K562 (cell line): ENCODE data around the gene WDR62. TPM values are rescaled to one million over a fixed set of nuclear protein-coding genes. Genes with fewer than 3 reads are reported as not detected.

Experiments
- ATAC-seq: fragments of 200-7000 bp; cut with Tn5 transposase; 3 replicates; pipeline ENCODE4 v1.9.1; 2020; ENCODE audit warnings: moderate library complexity
- BruUV-seq: library from RNA; stranded (reverse); fragments of 400-500 nt; replicated peaks from 2 replicates; lab custom pipeline; 2021; lab: Mats Ljungman, UMichigan
- CTCF ChIA-PET: fragments of 300-600 bp; formaldehyde crosslinking; extraction: SDS; loops from one replicate; lab custom pipeline; 2021; ENCODE audit warnings: low intra/inter-chr PET ratio; lab: Yijun Ruan, JAX
- POLR2A ChIA-PET: fragments of 300-600, 350-650 bp; sonication (Branson Sonifier 250); formaldehyde crosslinking; extraction: SDS; loops from one replicate; lab custom pipeline; 2021; ENCODE audit warnings: antibody characterized with exemption, inconsistent platforms; lab: Yijun Ruan, JAX
- DNase-seq, 4 experiments: peaks; one replicate each; pipeline versions ENCODE4 v3.0.0 to v3.0.0-alpha.2; 2011 to 2018; ENCODE audit warnings: low spot score in 3 of 4, mixed read lengths in 3 of 4; ENCODE audit errors: extremely low read depth in 1 of 4
- FAIRE-seq: peaks from 2 replicates; lab custom pipeline; 2011; peaks lifted over from hg19 to GRCh38; lab: Jason Lieb, UNC
- H2AFZ ChIP-seq: 2 replicates; pipeline ENCODE4 v1.6.0; 2011; ENCODE audit warnings: low read depth, low read length, control low read depth, inconsistent platforms
- H3K27ac ChIP-seq: fragments of 200-600 bp; 3 replicates; pipeline ENCODE4 v1.8.0; 2011; ENCODE audit warnings: low read depth, mild to moderate bottlenecking, control low read depth, inconsistent platforms, low read length, moderate library complexity, mixed read lengths; ENCODE audit errors: extremely low read depth
- H3K27me3 ChIP-seq, 2 experiments: fragments of 300-600 bp in 1 of 2; 2 replicates in 1 of 2; 3 replicates in 1 of 2; pipeline versions ENCODE4 v1.6.0 to v1.8.0; 2011; ENCODE audit warnings: inconsistent platforms in 2 of 2, low read length in 2 of 2, mild to moderate bottlenecking in 1 of 2, mixed read lengths in 1 of 2, moderate library complexity in 1 of 2; ENCODE audit not compliant: control insufficient read depth in 2 of 2, insufficient read depth in 2 of 2
- H3K36me3 ChIP-seq: fragments of 300-600 bp; 3 replicates; pipeline ENCODE4 v1.8.0; 2011; ENCODE audit warnings: mild to moderate bottlenecking, low read length, inconsistent platforms; ENCODE audit not compliant: control insufficient read depth, insufficient read depth
- H3K4me1 ChIP-seq, 2 experiments: fragments of 200-600 bp in 1 of 2; replicated peaks in 1 of 2; 2 replicates in 1 of 2; 3 replicates in 1 of 2; pipeline versions ENCODE4 v1.5.1 to v1.8.0; 2011; ENCODE audit warnings: inconsistent platforms in 2 of 2, low read length in 2 of 2, mild to moderate bottlenecking in 1 of 2, mixed read lengths in 1 of 2, moderate library complexity in 1 of 2; ENCODE audit not compliant: control insufficient read depth in 2 of 2, insufficient read depth in 2 of 2
- H3K4me2 ChIP-seq: 2 replicates; pipeline ENCODE4 v1.6.1; 2011; ENCODE audit warnings: low read length, control low read depth, inconsistent platforms, mixed read lengths; ENCODE audit not compliant: insufficient read depth
- H3K4me3 ChIP-seq: fragments of 200-600 bp; sonication (generic), shearing (Covaris generic); 2 replicates; pipeline ENCODE4 v1.5.1; 2016; ENCODE audit warnings: control low read depth, inconsistent platforms
- H3K79me2 ChIP-seq: fragments of 200-600 bp; 3 replicates; pipeline ENCODE4 v1.8.0; 2011; ENCODE audit warnings: low read length, inconsistent platforms; ENCODE audit not compliant: control insufficient read depth, insufficient read depth
- H3K9ac ChIP-seq, 2 experiments: 2 replicates each; pipeline versions ENCODE4 v1.6.0 to v1.6.1; 2011; ENCODE audit warnings: low read depth in 2 of 2, low read length in 2 of 2, control low read depth in 1 of 2, inconsistent platforms in 1 of 2, mild to moderate bottlenecking in 1 of 2, mixed read lengths in 1 of 2; ENCODE audit not compliant: insufficient read depth in 1 of 2
- H3K9me1 ChIP-seq: one replicate; pipeline ENCODE4 v1.6.0; 2011; ENCODE audit warnings: inconsistent platforms, mild to moderate bottlenecking, low read length, moderate library complexity; ENCODE audit not compliant: control insufficient read depth, insufficient read depth
- H3K9me3 ChIP-seq: replicated peaks from 2 replicates; pipeline ENCODE4 v1.5.1; 2011; ENCODE audit warnings: low read depth, low read length, inconsistent platforms; ENCODE audit not compliant: control insufficient read depth, insufficient read depth
- H4K20me1 ChIP-seq: replicated peaks from 2 replicates; pipeline ENCODE4 v1.6.1; 2011; ENCODE audit warnings: low read length, inconsistent platforms, mixed read lengths; ENCODE audit not compliant: control insufficient read depth, insufficient read depth
- CBX2 ChIP-seq: fragments of 200-600 bp; sonication (generic); IDR thresholded peaks from one replicate; pipeline ENCODE4 v1.6.1; 2012; ENCODE audit warnings: mild to moderate bottlenecking, low read length, inconsistent platforms; ENCODE audit not compliant: insufficient read depth, poor library complexity, severe bottlenecking
- ELF2 ChIP-seq: fragments of 250-450 bp; sonication (Bioruptor Pico); IDR thresholded peaks from 2 replicates; pipeline ENCODE4 v1.5.0; 2021; ENCODE audit warnings: mild to moderate bottlenecking
- GABPA ChIP-seq: fragments of 200-800 bp; sonication (Bioruptor generic); conservative IDR thresholded peaks from 2 replicates; pipeline ENCODE4 v1.6.1; 2016; ENCODE audit warnings: low read depth, missing genetic modification characterization, missing compliant biosample characterization
- HEY1 ChIP-seq: fragments of 250-450 bp; sonication (Bioruptor Pico); IDR thresholded peaks from 2 replicates; pipeline ENCODE4 v1.5.0; 2020; ENCODE audit warnings: mild to moderate bottlenecking, moderate library complexity, borderline replicate concordance
- HMBOX1 ChIP-seq: sonication (generic); IDR thresholded peaks from 2 replicates; pipeline ENCODE4 v1.6.1; 2016
- MTF1 ChIP-seq: fragments of 250-450 bp; sonication (Bioruptor Pico); IDR thresholded peaks from 2 replicates; pipeline ENCODE4 v1.9.0; 2021; ENCODE audit warnings: moderate library complexity, mild to moderate bottlenecking, inconsistent platforms, borderline replicate concordance
- NFATC3 ChIP-seq: fragments of 450-650 bp; IDR thresholded peaks from 2 replicates; pipeline ENCODE4 v1.6.1; 2017; ENCODE audit warnings: mild to moderate bottlenecking
- SMARCC2 ChIP-seq: fragments of 450-650 bp; IDR thresholded peaks from 2 replicates; pipeline ENCODE4 v1.6.1; 2017; ENCODE audit warnings: antibody characterized with exemption, moderate library complexity, mild to moderate bottlenecking, low read depth
- TEAD4 ChIP-seq, 2 experiments: sonication (generic) in 1 of 2; formaldehyde crosslinking in 1 of 2; IDR thresholded peaks; 2 replicates each; pipeline versions ENCODE4 v1.6.1 to v1.8.0; 2012 to 2022; ENCODE audit warnings: borderline replicate concordance in 1 of 2, inconsistent platforms in 1 of 2, low read length in 1 of 2, mild to moderate bottlenecking in 1 of 2, missing genetic modification reagents in 1 of 2
- ZFP36 ChIP-seq: fragments of 150-350 bp; IDR thresholded peaks from 2 replicates; pipeline ENCODE4 v1.6.1; 2018; ENCODE audit warnings: low read length, low read depth; ENCODE audit not compliant: partially characterized antibody
- ZKSCAN8 ChIP-seq: fragments of 200-800 bp; sonication (Bioruptor generic); IDR thresholded peaks from 2 replicates; pipeline ENCODE4 v1.6.1; 2016; ENCODE audit warnings: missing genetic modification characterization, missing compliant biosample characterization
- ZNF175 ChIP-seq: fragments of 200-800 bp; sonication (Bioruptor generic); IDR thresholded peaks from 2 replicates; pipeline ENCODE4 v1.6.1; 2016; ENCODE audit warnings: low read depth, mild to moderate bottlenecking, missing genetic modification characterization, missing compliant biosample characterization
- WGBS: fragments of 100-300 bp; shearing (Covaris generic); methylation state at CpG from one replicate; pipeline ENCODE4 v1.1.6; 2016; ENCODE audit warnings: low coverage, mixed read lengths; ENCODE audit not compliant: insufficient coverage; ENCODE audit errors: missing lambda C conversion rate; 5-methylcytosine and 5-hydroxymethylcytosine counted together
- in situ Hi-C: fragments of 300-500 bp; cut with MboI; formaldehyde crosslinking; loops from 4 replicates; pipeline ENCODE4 v1.15.0; 2018; ENCODE audit warnings: inconsistent platforms, mixed read lengths
- intact Hi-C: fragments of 100-400 bp; cut with micrococcal nuclease; formaldehyde crosslinking; loops from 2 replicates; pipeline ENCODE4 v1.14.2; 2022
- polyA plus RNA-seq, 8 experiments: library from polyadenylated mRNA; depleted of rRNA in 4 of 8; stranded (reverse) in 5 of 8; unstranded in 3 of 8; fragments of >200 nt; fragmentation: Nextera tagmentation in 2 of 8; fragmentation: Illumina TruSeq in 1 of 8; extraction: Ambion mirVana in 2 of 8; extraction: Trizol in 1 of 8; gene quantifications; 2 replicates each; pipeline versions ENCODE4 v1.2.1 to v1.2.3, GENCODE V29; 2011 to 2014; ENCODE audit warnings: inconsistent platforms in 1 of 8, missing spikeins in 1 of 8
- total RNA-seq, 7 experiments: library from RNA; depleted of rRNA in 6 of 7; stranded (reverse); fragments of >200 nt in 6 of 7; fragmentation: Illumina TruSeq in 2 of 7; extraction: Trizol in 2 of 7; gene quantifications; 2 replicates each; pipeline versions ENCODE4 v1.2.1 to v1.2.3, GENCODE V29; 2011 to 2021; ENCODE audit warnings: low replicate concordance in 1 of 7

The WDR62 gene
- total and polyA plus RNA-seq, 9 of the 15 experiments (the other 6 are each of a cell fraction or from before 2014, with no cell fraction given): 0.35 to 32.8 (median 14.4) TPM

GRCh38 chr19:36061367-36061766, 6.7 kb downstream of the WDR62 start:
- DNase-seq (no peak), ATAC-seq (no peak), FAIRE-seq (no peak)
- Histone ChIP-seq H3K79me2 (peaks cover 19% of the 10 kb centered on the region), H2AFZ (no peak overlapping the region), H3K4me2 (no peak overlapping the region), H3K9me1 (no peaks in the 10 kb centered on the region), H3K9me3 (no peaks in the 10 kb centered on the region), H3K27ac (no peak overlapping the region), H3K27me3 (no peaks in the 10 kb centered on the region), H3K36me3 (peaks cover 88% of the 10 kb centered on the region), H3K4me3 (no peak overlapping the region), H3K4me1 (peaks cover 2 to 5% of the 10 kb centered on the region in 2 experiments; a peak in 3 of 5 replicates), H4K20me1 (peaks cover 5% of the 10 kb centered on the region; the same call in 1 of the 2 replicates), H3K9ac (0 out of 4 replicates have a peak overlapping the region, but pooled peaks of 1 of the 2 experiments have one; percentile 56)
- intact Hi-C loops (loop anchor here (5.0 kb wide), 2 partner anchors 51 to 111 kb away; partner anchors contain the start of genes OVOL3 and POLR2I), in situ Hi-C loops (loop anchor here (5.0 kb wide), 1 partner anchor 111 kb away; no protein-coding TSS in a partner anchor)
- BruUV-seq: no TSS peak
- 90% methylated on average over 2 of the region's 2 CpGs for WGBS
- TF ChIP-seq TEAD4 (IDR thresholded peaks at IDR 0.05; ENCODE audit: low read length): no peak
- no peak for TF ChIP-seq TEAD4 (CRISPR knock-in tag; IDR thresholded peaks at IDR 0.05; ENCODE audit: borderline replicate concordance)
- no peak for TF ChIP-seq NFATC3
- no peak for TF ChIP-seq ELF2 (CRISPR knock-in tag)
- no peak for TF ChIP-seq MTF1 (CRISPR knock-in tag)
- CTCF ChIA-PET: no interaction called here
- POLR2A ChIA-PET: interaction anchor here (1.0 to 1.6 kb wide), 3 partner anchors 12 to 113 kb away, joined by 3 to 6 read pairs (median 3); no protein-coding TSS in a partner anchor

- CTCF ChIA-PET: no interaction called here
- DNase-seq: no peak
- no peak overlapping the region for H3K27ac ChIP-seq
- H2AFZ ChIP-seq: no peak overlapping the region
- no peak overlapping the region for H3K4me3 ChIP-seq
- H4K20me1 ChIP-seq: peaks cover 5% of the 10 kb centered on the region; the same call in 1 of the 2 replicates
- H3K9ac ChIP-seq: no peak overlapping the region
- no peak overlapping the region for H3K4me2 ChIP-seq
- H3K79me2 ChIP-seq: no peaks in the 10 kb centered on the region
- H3K36me3 ChIP-seq: peaks cover 75% of the 10 kb centered on the region
- no peak for ATAC-seq
- H3K9me3 ChIP-seq: no peaks in the 10 kb centered on the region
- in situ Hi-C loops: loop anchor here (5.0 kb wide), 1 partner anchor 107 kb away; no protein-coding TSS in a partner anchor
- 89% methylated on average over 8 of the region's 8 CpGs for WGBS
- no peak for FAIRE-seq
- POLR2A ChIA-PET: no interaction called here
- intact Hi-C loops: loop anchor here (5.0 kb wide), 2 partner anchors 47 to 107 kb away; partner anchors contain the start of genes OVOL3 and POLR2I
- no TSS peak for BruUV-seq
- peaks cover 0 to 8% of the 10 kb centered on the region in 2 experiments; a peak in 2 of 5 replicates for H3K4me1 ChIP-seq
- no peaks in the 10 kb centered on the region for H3K9me1 ChIP-seq
- no peaks in the 10 kb centered on the region; a peak in 1 of 5 replicates for H3K27me3 ChIP-seq
- no peak for TF ChIP-seq HEY1
- TF ChIP-seq SMARCC2: no peak
- TF ChIP-seq CBX2: no peak
- TF ChIP-seq HMBOX1: no peak
- no peak for TF ChIP-seq ZKSCAN8 (CRISPR knock-in tag)
- no peak for TF ChIP-seq ZFP36
- TF ChIP-seq GABPA (tag): no peak
- TF ChIP-seq ZNF175 (CRISPR knock-in tag): no peak
Measured at GRCh38 chr19:36064826-36065225, 10.1 kb downstream of the WDR62 start.
